ENCODE results near the gene INPP4B. TPM values are rescaled to one million over a fixed set of nuclear protein-coding genes. Genes with fewer than 3 reads are reported as not detected.

INPP4B gene
- total and polyA plus RNA-seq, 7 experiments from 2014 or later, result 52.8 to 77.5 (median 64.2) TPM

DNA sequence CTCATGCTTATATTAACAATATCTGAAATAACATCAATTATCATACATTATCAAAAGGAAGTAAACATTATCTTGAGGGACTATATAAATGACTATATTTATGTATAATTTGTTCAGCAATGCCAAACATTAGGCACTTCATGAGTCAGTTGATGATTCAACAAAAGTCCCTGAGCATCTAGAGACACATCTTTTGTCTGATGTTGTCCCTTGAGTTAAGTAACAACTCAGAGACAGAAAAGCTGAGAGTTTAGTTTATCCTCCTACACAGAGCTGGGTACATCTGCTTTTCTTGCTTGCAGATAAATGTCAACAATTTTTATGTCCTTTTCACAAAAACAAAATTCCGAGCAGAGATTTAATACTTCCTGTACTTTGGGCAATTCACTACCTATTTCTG is 311.1 kb downstream of the INPP4B start:
- H3K4me1 ChIP-seq (ENCODE audit: control insufficient read depth in 2 of 2, insufficient read depth in 2 of 2, low read length in 2 of 2), result peaks cover 0 to 3% of the 10 kb centered on the region in 2 donors
- peaks cover 12 to 27% (median 20%) of the 10 kb centered on the region in 7 donors for H3K4me1 Mint-ChIP-seq
- no peaks in the 10 kb centered on the region for H3K9me3 ChIP-seq (ENCODE audit: control insufficient read depth in 2 of 3, low read length in 3 of 3)
- H3K27ac ChIP-seq (ENCODE audit: low read depth, low read length), result no peak overlapping the region
- no peak overlapping the region for H3K4me3 ChIP-seq (ENCODE audit: low read length)
- H3K27me3 ChIP-seq (ENCODE audit: control insufficient read depth in 2 of 2, insufficient read depth in 2 of 2, low read length in 2 of 2), result no peaks in the 10 kb centered on the region
- H3K27me3 Mint-ChIP-seq, result peaks cover 0 to 5% (median 0%) of the 10 kb centered on the region in 5 donors
- no peak overlapping the region for H3K27ac Mint-ChIP-seq
- intact Hi-C loops (cut with micrococcal nuclease), result no loop called here
- POLR2A ChIA-PET, result no interaction called here
- H3K36me3 Mint-ChIP-seq, result no peaks in the 10 kb centered on the region
- H3K36me3 ChIP-seq (ENCODE audit: control insufficient read depth in 2 of 3, insufficient read depth in 3 of 3, low read length in 3 of 3), result no peaks in the 10 kb centered on the region
- DNase-seq, result no peak
- no peak for ATAC-seq
- no peak overlapping the region for H3K4me3 Mint-ChIP-seq
- H3K9me3 Mint-ChIP-seq, result peaks cover 0 to 2% (median 0%) of the 10 kb centered on the region in 11 donors
- CTCF ChIA-PET, result interaction anchor here (1.2 kb wide), 1 partner anchor 185 kb away, joined by 3 read pairs; no protein-coding TSS in a partner anchor

DNA sequence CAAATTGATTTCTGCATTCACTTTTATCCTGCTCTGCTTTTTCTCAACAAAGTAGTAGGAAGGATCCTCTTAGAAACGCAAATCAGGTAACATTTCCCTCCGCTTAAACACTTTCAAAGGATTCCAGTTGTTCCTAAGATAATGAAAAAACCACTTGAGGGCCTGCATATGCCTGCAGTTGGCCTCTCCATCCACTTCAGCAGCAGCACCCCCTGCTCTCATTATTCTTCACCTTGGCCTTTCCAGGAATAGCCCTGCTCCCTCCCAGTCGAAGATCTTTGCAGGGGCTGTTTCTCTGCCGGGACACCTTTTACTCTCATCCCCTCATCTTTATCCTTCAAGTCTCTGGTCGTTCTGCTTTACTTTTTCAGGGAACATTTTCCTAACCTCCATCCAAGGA is 314.0 kb downstream of the INPP4B start:
- H3K9me3 ChIP-seq (ENCODE audit: control insufficient read depth in 2 of 3, low read length in 3 of 3), result no peaks in the 10 kb centered on the region
- peaks cover 0 to 5% of the 10 kb centered on the region in 2 donors for H3K4me1 ChIP-seq (ENCODE audit: control insufficient read depth in 2 of 2, insufficient read depth in 2 of 2, low read length in 2 of 2)
- no peak overlapping the region for H3K4me3 ChIP-seq (ENCODE audit: low read length)
- POLR2A ChIA-PET, result no interaction called here
- peaks cover 0 to 4% (median 0%) of the 10 kb centered on the region in 5 donors for H3K36me3 Mint-ChIP-seq
- peaks cover 0 to 5% (median 0%) of the 10 kb centered on the region in 5 donors for H3K27me3 Mint-ChIP-seq
- H3K27ac Mint-ChIP-seq, result no peak overlapping the region
- H3K4me1 Mint-ChIP-seq, result peaks cover 0 to 19% (median 8%) of the 10 kb centered on the region in 7 donors
- no peak overlapping the region for H3K27ac ChIP-seq (ENCODE audit: low read depth, low read length)
- H3K27me3 ChIP-seq (ENCODE audit: control insufficient read depth in 2 of 2, insufficient read depth in 2 of 2, low read length in 2 of 2), result no peaks in the 10 kb centered on the region
- DNase-seq, result no peak
- CTCF ChIA-PET, result no interaction called here
- no peak for ATAC-seq
- peaks cover 0 to 4% (median 0%) of the 10 kb centered on the region in 11 donors for H3K9me3 Mint-ChIP-seq
- intact Hi-C loops (cut with micrococcal nuclease), result no loop called here
- no peak overlapping the region for H3K4me3 Mint-ChIP-seq
- H3K36me3 ChIP-seq (ENCODE audit: control insufficient read depth in 2 of 3, insufficient read depth in 3 of 3, low read length in 3 of 3), result no peaks in the 10 kb centered on the region

DNA sequence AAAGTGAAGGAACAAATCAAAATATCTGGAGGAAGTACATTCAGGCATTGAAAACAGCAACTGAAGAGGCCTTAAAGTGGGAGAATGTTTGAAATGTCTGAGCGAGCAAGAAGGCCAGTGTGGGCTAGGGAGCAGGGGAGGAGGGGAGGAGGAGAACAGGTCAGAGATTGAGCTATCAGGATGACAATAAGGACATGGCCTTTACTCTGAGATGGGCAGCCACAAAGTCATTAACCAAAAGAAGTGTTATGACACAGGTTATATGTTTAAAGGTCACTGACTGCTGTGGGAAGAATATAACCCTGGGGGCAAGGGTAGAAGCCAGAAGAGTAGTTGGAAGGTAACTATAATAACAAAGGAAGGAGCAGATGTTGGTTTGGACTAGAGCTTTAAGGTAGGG is 315.4 kb downstream of the INPP4B start:
- Mint-ChIP-seq H3K27ac (no peak overlapping the region), H3K4me3 (no peak overlapping the region), H3K36me3 (peaks cover 0 to 4% (median 0%) of the 10 kb centered on the region in 5 donors), H3K9me3 (peaks cover 0 to 4% (median 0%) of the 10 kb centered on the region in 11 donors), H3K4me1 (peaks cover 0 to 19% (median 8%) of the 10 kb centered on the region in 7 donors), H3K27me3 (peaks cover 0 to 5% (median 0%) of the 10 kb centered on the region in 5 donors)
- intact Hi-C loops (cut with micrococcal nuclease), result loop anchor here in 1 of 2 donors (1.0 kb wide), 1 partner anchor 9 kb away; no protein-coding TSS in a partner anchor
- DNase-seq (no peak), ATAC-seq (no peak)
- Histone ChIP-seq H3K4me1 (ENCODE audit: control insufficient read depth in 2 of 2, insufficient read depth in 2 of 2, low read length in 2 of 2) (peaks cover 0 to 5% of the 10 kb centered on the region in 2 donors), H3K27me3 (ENCODE audit: control insufficient read depth in 2 of 2, insufficient read depth in 2 of 2, low read length in 2 of 2) (no peaks in the 10 kb centered on the region), H3K36me3 (ENCODE audit: control insufficient read depth in 2 of 3, insufficient read depth in 3 of 3, low read length in 3 of 3) (no peaks in the 10 kb centered on the region), H3K27ac (ENCODE audit: low read depth, low read length) (no peak overlapping the region), H3K9me3 (ENCODE audit: control insufficient read depth in 2 of 3, low read length in 3 of 3) (no peaks in the 10 kb centered on the region), H3K4me3 (ENCODE audit: low read length) (no peak overlapping the region)
- ChIA-PET POLR2A (interaction anchor here (0.6 to 1.1 kb wide), 4 partner anchors 8 to 35 kb away, joined by 3 to 7 read pairs (median 3); no protein-coding TSS in a partner anchor), CTCF (interaction anchor here (0.6 to 1.4 kb wide), 2 partner anchors 189 to 247 kb away, joined by 3 to 4 read pairs; no protein-coding TSS in a partner anchor)

DNA sequence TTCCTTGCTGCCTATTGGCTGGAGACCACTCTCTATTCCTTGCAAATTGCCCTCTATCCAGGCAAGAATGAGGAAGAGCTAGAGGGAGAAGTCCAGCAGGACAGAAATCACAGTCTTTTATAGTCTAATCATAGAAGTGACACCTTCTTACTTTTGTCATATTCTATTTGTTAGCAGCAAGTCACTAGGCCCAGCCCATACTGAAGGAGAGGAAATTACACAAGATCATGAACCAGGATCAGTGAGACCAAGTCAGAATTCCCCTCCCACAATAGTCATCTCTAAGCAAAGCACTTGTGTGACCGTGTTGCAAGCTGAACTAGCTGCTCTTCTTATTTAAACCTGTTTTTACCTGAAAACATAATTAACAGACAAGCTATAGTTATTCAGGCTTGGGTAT is 317.7 kb downstream of the INPP4B start:
- Mint-ChIP-seq H3K27me3 (peaks cover 0 to 5% (median 0%) of the 10 kb centered on the region in 5 donors), H3K4me1 (peaks cover 0 to 14% (median 8%) of the 10 kb centered on the region in 7 donors), H3K4me3 (no peak overlapping the region), H3K27ac (peak overlapping the region in 1 of 9 donors; percentile 16), H3K36me3 (peaks cover 0 to 4% (median 0%) of the 10 kb centered on the region in 5 donors), H3K9me3 (peaks cover 0 to 4% (median 0%) of the 10 kb centered on the region in 11 donors)
- intact Hi-C loops (cut with micrococcal nuclease), result no loop called here
- Histone ChIP-seq H3K4me3 (ENCODE audit: low read length) (no peak overlapping the region), H3K9me3 (ENCODE audit: control insufficient read depth in 2 of 3, low read length in 3 of 3) (no peaks in the 10 kb centered on the region), H3K4me1 (ENCODE audit: control insufficient read depth in 2 of 2, insufficient read depth in 2 of 2, low read length in 2 of 2) (peaks cover 0 to 5% of the 10 kb centered on the region in 2 donors), H3K27ac (ENCODE audit: low read depth, low read length) (no peak overlapping the region), H3K36me3 (ENCODE audit: control insufficient read depth in 2 of 3, insufficient read depth in 3 of 3, low read length in 3 of 3) (no peaks in the 10 kb centered on the region), H3K27me3 (ENCODE audit: control insufficient read depth in 2 of 2, insufficient read depth in 2 of 2, low read length in 2 of 2) (no peaks in the 10 kb centered on the region)
- CTCF ChIA-PET, result no interaction called here
- ATAC-seq (no peak), DNase-seq (no peak)
- POLR2A ChIA-PET, result no interaction called here

DNA sequence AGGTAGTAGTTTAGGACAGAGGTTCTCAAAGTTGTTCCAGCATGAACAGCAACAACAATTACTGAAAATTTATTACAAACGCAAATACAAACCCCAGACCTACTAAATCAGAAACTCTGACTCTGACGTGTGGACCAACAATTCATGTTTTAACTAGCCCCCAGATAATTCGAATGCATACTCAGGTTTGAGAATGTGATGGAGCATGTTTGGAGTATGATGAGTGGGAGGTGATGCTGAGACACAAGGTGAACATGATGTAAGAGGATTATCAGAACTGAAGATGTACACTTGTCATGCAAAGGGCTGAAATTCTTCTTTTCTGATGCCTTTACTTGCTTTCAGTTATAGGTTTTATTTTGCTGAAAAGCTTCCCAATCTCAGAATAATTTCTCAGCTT is 323.0 kb downstream of the INPP4B start:
- Mint-ChIP-seq H3K9me3 (peaks cover 0 to 5% (median 2%) of the 10 kb centered on the region in 11 donors), H3K4me3 (no peak overlapping the region), H3K4me1 (peaks cover 0 to 3% (median 0%) of the 10 kb centered on the region in 7 donors), H3K27ac (no peak overlapping the region), H3K36me3 (peaks cover 0 to 10% (median 0%) of the 10 kb centered on the region in 5 donors), H3K27me3 (no peaks in the 10 kb centered on the region)
- DNase-seq (no peak), ATAC-seq (no peak)
- H3K4me3 ChIP-seq (ENCODE audit: low read length), result no peak overlapping the region
- H3K9me3 ChIP-seq (ENCODE audit: control insufficient read depth in 2 of 3, low read length in 3 of 3), result no peaks in the 10 kb centered on the region
- intact Hi-C loops (cut with micrococcal nuclease), result no loop called here
- CTCF ChIA-PET, result no interaction called here
- no peak overlapping the region for H3K27ac ChIP-seq (ENCODE audit: low read depth, low read length)
- POLR2A ChIA-PET, result interaction anchor here (0.6 to 0.8 kb wide), 4 partner anchors 8 to 174 kb away, joined by 3 to 4 read pairs (median 4); no protein-coding TSS in a partner anchor
- H3K36me3 ChIP-seq (ENCODE audit: control insufficient read depth in 2 of 3, insufficient read depth in 3 of 3, low read length in 3 of 3), result no peaks in the 10 kb centered on the region
- no peaks in the 10 kb centered on the region for H3K4me1 ChIP-seq (ENCODE audit: control insufficient read depth in 2 of 2, insufficient read depth in 2 of 2, low read length in 2 of 2)
- H3K27me3 ChIP-seq (ENCODE audit: control insufficient read depth in 2 of 2, insufficient read depth in 2 of 2, low read length in 2 of 2), result no peaks in the 10 kb centered on the region

DNA sequence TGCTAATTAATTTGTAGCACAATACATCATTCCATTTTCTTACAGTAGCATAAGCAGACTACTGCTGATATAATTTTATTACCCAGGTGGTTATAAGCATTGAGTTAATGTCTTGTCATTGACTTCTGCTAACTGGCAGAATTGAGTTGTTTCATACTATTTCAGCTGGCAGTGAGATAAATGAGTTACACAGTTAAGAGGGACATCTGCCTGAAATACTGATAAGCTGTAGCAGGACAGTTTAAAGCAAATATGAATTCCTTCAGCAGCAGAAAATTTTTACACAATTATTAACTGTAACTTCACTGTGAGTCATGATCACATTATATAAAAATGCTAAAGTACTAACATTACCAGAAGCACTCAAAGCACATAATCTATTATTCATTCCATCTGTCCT is 326.8 kb downstream of the INPP4B start:
- POLR2A ChIA-PET, result interaction anchor here (0.5 kb wide), 1 partner anchor 12 kb away, joined by 3 read pairs; no protein-coding TSS in a partner anchor

More for the DNA sequence above, 326.8 kb downstream of the INPP4B start:
- ATAC-seq (no peak), DNase-seq (no peak)
- Histone ChIP-seq H3K27ac (ENCODE audit: low read depth, low read length) (no peak overlapping the region), H3K9me3 (ENCODE audit: control insufficient read depth in 2 of 3, low read length in 3 of 3) (no peaks in the 10 kb centered on the region), H3K27me3 (ENCODE audit: control insufficient read depth in 2 of 2, insufficient read depth in 2 of 2, low read length in 2 of 2) (no peaks in the 10 kb centered on the region), H3K4me1 (ENCODE audit: control insufficient read depth in 2 of 2, insufficient read depth in 2 of 2, low read length in 2 of 2) (no peaks in the 10 kb centered on the region), H3K36me3 (ENCODE audit: control insufficient read depth in 2 of 3, insufficient read depth in 3 of 3, low read length in 3 of 3) (no peaks in the 10 kb centered on the region), H3K4me3 (ENCODE audit: low read length) (no peak overlapping the region)
- Mint-ChIP-seq H3K9me3 (peaks cover 0 to 7% (median 2%) of the 10 kb centered on the region in 11 donors), H3K36me3 (peaks cover 0 to 18% (median 0%) of the 10 kb centered on the region in 5 donors), H3K27ac (no peak overlapping the region), H3K4me1 (peaks cover 0 to 5% (median 0%) of the 10 kb centered on the region in 7 donors), H3K27me3 (no peaks in the 10 kb centered on the region), H3K4me3 (no peak overlapping the region)
- CTCF ChIA-PET, result no interaction called here
- intact Hi-C loops (cut with micrococcal nuclease), result no loop called here
